ENCODE results near the gene EHD4. TPM values are rescaled to one million over a fixed set of nuclear protein-coding genes. Genes with fewer than 3 reads are reported as not detected.

EHD4 gene
- total RNA-seq, 1 experiment from 2014 or later, result 28.6 TPM

DNA sequence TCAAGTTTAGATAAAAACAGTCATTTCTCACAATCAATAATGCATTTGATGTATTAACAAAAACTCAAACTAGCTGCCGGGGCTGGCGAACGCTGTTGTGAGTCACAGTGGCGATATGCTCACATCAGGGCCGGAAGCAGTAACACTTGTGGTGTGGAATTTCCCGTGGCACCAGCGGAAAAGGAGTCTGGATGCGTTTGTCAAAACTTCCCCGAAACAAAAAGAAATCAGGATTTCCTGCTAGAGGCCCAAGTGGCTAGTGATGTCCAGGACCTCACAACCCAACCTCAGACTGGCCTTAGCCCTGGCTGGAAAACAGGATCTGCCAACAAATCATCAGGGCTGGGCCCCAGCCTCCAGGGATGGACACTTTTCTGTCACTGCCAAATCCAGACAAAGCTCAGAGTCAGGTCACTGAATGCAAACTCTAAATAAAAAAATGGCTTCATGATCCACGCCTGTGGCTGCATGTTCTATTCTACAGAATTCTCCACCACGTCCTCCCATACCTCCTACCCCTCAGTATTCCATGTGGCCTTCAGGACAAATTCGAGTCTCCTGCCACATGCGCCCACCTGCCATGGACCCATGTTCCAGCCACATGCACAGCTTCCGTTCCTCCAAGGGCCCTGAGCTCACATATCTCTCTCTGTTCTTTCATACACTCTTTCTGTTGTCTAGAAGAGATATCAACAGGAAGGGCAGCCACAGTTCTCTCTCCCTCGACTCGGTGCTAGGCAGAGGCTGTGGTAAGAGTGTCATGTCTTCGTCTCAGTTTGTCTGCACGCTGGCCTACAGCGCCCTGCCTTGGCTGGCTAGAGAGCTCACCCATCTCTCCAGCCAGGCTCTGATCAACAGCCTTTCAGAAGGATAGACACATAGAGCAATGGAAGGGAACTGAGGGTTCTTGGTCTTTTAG, 35.4 kb downstream of the EHD4 start:
- no peak for DNase-seq (ENCODE audit: low read depth)

DNA sequence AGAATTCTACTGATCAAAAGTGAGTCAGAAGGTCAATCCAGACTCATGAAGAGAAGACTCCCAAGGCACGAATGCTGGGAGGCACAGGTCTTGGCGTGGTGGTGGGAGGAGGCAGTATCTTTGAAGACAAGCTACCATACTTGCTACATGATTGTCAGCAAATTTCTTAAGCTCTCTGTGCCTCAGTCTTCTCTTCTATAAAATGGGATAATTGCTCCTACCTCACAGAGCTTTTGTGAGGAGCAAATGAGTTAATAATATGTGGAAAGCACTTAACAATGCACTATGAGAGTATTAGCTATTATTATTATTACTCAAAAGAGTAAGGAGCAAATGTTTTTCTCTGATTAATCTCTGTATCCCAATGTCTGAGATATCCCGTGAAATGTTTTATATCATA, 36.2 kb downstream of the EHD4 start:
- no peak for DNase-seq (ENCODE audit: low read depth)

DNA sequence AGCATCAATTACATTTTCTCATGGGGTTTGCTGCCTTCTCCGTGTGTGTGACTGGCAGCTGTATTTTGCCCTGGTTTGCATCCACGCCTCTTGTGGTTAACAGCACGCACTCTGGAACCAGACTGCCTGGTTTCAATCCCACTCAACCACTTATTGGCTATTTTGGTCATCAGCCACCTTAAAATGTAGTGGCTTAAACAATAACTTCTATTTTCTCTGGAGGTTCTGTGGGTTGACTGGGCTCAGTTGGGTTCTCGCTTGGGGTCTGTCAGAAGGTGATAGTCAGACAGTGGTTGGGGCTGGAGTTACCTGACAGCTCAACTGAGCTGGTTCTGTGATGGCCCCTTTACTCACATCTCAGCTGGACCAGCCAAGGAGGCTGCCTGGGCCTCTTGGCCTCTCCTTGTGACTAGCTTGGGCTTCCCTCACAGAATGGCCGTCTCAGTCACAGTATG, 36.8 kb downstream of the EHD4 start:
- DNase-seq (ENCODE audit: low read depth), result no peak

DNA sequence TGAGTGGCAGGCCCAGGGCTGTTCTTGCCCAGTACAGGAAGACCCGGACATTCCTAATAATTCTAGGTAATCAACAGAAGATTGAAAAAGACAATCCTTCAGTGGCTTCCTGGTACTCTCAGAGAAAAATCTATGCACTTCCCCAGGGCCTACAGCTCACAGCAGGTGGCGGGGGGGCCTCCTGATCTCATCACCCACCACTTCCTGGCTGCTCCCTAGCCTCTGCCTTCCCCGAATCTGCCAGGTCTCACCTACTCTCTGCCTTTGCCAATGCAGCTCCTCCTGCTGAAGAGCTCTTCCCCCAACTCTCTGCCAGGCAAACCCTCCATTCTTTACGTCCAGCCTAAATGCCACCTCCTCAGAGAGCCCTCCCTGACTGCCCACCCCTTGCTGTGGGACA, 37.5 kb downstream of the EHD4 start:
- DNase-seq (ENCODE audit: low read depth), result peak; percentile 77

DNA sequence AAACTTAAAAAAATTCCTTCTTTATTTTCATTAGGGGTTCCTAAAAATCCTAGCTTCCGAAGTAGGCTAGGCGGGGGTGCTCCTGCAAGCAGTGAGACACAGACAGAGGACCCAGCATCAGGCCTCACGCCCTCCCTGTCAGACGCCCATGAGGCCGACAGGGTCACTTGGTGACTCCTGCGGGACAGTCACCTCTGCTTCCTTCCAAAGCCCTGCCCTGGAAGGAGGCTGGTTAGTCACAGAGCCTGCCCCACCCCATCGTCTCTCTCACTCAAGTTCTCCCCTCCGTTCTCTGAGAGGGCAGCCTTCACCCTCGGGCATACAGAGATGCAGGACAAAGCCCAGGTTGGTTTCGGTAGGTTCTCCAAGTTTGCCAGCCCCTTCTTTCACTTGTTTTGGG, 38.6 kb downstream of the EHD4 start:
- peak; percentile 74 for DNase-seq (ENCODE audit: low read depth)

DNA sequence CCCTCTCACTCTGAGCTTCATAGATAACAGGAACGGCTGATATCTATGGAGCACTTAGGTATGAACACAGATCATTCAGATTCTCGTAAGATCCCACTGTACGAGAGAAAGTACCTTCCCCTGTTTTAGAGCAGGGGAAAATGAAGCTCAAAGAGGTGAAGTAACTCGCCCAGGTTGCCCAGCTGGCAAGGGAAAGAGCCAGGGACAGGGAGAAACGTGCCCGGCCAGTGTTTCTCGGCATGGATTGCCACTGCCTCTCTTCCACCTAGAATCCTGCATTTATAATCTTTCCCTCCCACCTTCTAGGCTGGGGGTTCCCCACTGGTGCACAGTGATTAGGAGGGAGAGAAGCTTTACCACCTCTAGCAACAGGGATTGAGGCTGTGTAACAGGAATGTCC, 39.0 kb downstream of the EHD4 start:
- no peak for DNase-seq (ENCODE audit: low read depth)

DNA sequence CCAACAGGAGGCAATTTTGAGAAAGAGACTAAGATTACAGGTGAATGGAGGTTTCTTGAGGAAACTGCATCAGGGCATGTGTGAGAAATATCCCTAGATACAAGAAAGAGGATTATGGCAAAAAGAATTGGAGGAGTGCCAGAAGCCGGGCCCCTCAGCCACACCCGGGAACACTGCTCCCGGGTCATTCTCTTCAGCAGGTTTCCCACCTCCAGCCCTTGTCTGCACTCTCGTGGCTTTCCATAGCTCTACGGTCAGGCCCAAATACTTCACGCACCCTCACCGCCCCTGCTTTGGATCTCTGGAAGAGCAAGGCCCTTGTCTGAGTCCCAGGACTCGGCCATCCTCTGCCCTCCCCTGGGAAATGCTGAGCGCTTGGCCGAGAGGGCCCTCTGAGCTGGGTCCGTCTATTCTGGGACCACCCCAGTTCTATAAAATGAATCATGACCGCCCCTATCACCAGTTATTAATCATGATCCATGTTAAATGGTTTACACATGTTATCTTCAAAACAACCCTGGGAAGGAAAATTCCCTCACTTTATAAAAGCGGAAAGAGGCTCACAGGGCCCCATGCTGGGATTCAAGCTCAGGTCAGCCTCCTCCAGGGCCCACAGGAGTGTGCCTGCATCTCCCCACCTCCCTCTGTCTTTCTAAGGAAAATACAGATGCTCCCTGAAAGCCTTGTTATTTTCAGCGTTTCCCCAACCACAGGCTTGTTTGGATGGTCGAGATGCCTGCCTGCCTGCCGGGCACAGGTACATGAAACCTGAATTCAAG, 39.7 kb downstream of the EHD4 start:
- DNase-seq (ENCODE audit: low read depth), result no peak

DNA sequence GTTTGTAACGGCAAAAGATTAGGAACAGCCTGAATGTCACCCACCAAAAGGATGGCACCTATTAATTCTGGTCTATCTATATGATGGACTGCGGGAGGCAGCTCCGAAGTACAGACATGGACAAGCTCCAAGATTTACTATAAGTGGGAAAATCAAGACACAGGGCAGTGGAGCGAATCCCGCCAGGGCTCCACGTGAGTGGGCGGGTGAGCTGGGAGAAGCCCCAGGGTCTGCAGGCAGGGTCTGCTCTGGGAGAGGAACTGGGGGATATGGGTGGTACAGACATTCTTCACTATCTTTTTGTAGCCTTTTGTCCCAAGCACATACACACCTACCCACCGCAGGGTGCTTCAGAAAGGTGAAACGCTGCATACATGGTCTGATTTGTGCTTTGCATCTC, 40.3 kb downstream of the EHD4 start:
- no peak for DNase-seq (ENCODE audit: low read depth)

DNA sequence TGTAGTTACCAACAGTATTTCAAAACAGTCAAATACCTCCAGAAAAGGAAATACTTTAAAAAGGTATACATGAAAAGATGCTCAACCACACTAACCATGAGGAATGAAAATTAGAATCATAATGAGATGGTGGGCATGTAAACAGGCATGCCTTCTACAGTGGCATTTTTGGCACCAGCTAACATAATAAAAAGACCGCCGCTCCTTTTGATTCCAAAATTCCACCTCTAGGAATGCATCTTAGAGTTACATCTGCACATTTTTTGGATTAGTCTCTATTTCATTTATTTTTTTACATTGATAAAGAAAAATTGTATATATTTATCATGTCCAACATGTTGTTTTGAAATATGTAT, 41.5 kb downstream of the EHD4 start:
- no peak for DNase-seq (ENCODE audit: low read depth)

DNA sequence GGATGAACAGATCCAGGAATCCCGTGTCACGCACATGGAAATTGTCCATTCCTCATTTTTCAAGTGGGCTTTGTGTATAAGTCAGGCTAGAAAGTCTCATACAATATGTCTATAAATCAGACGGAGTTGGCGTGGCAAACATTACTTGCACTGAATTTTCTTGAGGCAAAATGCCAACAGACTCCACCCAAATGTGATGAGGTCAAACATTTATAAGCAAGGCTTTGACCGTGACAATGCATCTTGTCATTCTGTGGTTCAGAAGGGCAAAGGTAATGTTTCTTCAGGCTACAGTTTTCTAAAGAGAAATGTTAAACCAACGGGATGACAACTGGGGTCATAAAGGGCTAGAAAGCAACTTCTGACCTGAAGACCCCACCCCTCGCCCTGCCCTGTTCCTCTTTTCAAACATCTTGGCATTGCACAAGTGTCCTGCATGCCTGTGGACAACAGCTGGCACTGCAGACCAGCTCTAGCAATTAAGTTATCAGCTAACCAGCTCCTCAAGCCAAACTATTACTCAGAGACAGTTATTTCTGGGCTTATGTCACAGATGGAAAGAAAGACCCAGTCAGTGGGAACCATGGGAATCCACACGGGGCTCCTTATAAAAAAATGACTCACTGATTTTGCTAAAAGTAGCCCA, 42.0 kb downstream of the EHD4 start:
- peak; percentile 97 for DNase-seq (ENCODE audit: low read depth)

DNA sequence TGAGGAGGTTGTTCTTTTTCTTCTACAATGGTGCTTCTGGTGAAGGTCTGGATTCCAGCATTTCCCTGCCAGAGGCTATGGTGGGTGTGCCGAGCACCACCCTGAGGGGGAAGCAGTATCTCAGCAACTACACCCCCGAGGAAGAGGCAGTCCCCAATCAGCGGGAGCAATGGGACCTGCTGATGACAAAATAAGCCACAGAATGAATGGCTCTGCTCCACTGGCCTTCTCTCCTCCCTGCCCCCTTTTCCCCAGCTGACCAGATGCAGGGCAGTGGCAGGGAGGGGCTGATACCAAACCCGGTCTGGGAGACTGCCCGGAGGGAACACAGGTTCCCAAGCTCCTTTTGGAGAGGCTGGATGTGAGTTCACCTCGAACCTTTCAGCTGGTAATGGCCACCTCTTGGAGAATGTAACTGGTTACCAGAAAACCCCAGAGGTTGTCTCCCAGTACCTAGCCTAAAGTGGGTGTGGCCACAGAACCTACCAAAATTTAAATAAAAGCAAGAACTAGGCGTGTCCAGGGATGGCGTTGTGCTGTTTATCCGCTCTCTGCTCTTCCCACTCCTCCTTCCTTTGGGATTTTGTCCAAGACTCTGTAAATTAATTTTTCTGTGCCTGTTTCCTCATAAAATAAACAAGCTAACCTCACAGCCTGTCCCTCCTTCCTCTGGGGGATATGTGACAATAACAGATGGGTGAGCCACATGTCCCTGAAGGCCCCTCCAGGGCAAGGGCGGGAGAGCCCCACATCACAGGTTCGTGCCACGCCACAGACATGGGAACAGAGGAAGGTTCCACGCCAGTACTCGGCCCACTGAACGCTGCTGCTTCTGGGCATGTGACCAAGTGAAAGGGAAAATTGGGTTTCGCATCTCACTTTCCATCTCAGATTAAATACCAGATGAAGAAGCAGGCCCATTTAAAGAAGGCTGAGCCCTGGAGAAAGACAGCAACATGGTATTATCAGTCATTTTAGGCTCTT, 43.4 kb downstream of the EHD4 start:
- no peak for DNase-seq (ENCODE audit: low read depth)

DNA sequence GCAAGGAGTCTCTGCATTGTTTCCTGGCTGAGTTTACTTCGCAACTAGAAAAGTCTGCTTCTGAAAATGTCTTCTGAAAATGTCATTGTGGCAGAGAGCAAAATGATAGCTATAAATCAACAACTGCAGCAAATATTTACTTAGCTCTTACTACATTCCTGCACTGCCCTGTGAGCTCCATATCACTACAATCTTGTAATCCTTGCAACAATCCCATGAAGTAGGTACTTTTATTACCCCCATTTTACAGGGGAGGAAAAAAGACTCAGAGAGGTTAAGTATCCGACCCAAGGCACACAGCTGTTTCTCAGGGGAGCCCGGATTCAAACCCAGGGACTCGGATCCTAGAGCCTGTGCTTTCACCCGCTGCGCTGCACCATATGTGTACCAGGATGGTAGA, 44.3 kb downstream of the EHD4 start:
- DNase-seq (ENCODE audit: low read depth), result no peak

DNA sequence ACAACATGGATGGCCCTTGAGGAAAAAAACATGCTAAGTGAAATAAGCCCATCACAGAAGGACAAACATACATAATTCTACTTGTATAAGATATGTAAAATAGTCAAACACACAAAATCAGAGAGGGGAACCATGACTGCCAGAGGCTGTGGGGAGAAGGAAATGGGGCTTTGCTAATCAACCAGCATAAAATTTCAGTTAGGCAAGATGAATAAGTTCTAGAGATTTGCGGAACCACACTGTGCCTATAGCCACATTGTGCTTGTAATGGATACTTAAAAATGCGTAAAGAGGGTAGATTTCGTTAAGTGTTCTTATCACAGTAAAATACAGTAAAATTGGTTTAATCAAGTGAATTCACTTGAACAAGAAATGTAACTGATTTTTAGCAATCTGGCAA, 44.8 kb downstream of the EHD4 start:
- DNase-seq (ENCODE audit: low read depth), result no peak

DNA sequence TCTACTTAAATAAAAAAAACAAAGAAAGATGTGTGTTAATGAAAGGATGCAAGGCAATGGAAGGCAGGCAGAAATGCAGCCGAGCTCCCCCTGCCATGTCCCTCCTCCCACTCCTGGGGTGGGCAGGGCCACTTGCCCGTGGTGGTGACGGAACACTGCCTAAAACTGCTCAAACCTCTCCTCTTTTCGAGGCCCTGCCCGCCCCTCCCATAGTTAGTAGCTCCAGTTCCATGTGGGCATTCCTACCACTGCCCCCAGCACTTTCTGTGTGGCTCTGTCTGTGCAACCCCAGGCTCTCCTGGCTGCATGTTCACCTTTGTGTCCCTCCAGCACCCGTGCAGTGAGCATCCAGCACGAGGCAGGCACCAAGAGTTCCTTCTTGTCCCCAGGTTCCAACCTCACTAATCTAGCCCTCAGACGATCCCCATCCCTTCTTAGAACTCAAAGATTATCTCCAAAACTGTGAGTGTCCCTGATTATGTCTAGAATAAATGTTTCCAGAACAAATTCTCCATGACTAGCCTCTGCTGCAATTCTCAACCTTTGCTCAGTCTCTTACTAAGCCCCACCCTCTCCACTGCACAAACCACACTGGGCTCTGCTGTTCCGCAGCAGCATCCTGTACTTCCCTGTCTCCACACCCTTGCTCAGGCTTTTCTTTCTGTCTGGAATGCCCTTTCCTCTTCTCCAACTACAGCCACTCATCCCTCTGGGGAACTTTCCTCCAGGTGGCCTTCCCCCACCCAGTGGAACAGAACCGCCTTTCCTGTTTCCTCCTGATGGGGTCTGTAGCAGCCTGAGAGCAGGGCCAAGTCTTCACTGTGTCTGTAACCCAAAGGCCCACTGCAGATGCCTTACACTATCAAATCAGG, 45.9 kb downstream of the EHD4 start:
- no peak for DNase-seq (ENCODE audit: low read depth)

DNA sequence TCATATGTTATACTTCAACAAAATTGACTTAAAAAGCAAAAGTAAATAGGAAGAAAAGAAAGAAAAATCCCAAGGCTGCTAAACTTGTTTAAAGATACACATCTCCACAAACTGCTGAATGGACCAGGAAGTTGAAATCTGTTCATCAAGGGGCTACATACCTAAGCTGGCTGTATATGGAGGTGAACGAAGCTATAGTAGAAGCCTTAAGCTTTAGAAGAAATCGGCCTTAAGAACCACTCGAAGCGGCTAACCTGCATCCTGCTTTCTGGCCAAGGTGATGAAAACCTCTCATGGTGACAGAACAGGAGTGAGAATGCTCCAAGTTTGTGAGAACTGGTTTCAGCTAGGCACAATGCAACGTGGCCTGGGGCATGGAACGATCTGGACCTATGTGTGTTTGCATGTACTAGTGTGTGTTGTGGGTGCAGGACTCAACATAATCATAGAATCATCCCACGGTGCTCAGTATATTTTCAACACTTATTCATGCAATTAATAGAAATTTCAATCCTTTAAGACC, 47.2 kb downstream of the EHD4 start:
- DNase-seq (ENCODE audit: low read depth), result no peak

DNA sequence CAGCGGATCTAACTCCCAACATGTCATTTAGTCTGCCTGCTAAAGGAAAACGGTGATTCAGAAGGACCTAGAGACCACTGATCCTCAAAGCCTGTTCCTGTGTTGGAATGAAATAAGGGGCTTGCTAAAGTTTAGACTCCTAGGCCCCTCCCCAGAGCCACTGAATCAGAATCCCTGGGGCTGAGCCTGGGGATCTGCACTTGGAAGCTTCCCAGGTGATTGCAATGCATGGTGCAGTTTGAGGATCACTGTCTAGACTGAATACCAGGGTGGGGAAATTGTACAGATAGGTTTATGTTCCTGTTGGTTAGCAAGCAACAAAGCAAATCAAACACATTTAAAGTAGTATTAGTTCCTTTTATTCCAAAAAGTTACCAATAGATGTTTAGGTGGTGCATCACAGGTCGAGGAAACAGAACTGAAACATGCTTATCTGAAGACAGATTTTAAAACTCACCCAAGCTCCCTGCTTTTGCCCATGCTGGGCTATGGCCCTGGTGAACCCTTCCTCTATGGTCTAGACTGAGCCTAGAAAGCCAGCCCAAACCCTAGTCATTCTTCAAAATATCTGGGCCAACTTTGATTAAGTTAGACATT, 48.9 kb downstream of the EHD4 start:
- DNase-seq (ENCODE audit: low read depth), result no peak

DNA sequence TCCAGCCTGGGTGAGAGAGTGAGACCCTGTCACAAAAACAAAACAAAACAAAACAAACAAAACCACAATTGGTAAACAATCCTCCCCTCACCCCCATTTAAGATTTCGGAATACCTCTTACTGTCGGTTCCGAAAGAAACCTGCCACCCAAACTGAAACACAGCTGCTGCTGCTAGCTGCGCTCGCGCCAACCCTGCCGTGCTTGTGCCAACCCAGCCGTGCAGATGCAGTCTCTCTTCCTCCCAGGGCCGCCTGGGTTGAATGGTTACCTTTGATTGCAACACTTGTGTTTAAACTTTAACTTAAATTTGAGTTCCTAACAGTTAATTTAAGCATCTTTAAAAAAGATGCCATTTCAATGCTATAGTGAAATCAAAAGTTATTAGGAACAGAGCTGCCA, 50.0 kb downstream of the EHD4 start:
- no peak for DNase-seq (ENCODE audit: low read depth)

DNA sequence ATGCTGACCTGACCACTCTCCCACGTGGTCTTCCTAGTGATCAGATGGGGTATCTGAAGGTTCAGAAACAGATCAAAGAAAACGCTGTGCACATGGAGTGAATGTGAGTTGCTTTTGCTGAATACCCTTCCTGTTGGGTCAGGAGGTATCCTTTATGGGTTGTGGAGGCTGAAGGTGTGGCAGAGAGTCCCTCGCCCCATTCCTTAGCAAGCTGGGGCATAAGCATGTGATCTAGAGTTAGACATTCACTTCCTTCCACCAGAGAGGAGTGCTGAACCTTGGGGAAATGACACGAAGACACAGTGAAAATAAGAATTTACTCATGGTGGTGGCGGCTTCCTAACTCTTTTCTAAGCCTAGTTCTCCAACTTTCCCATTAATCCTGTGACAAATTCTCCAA, 50.7 kb downstream of the EHD4 start:
- DNase-seq (ENCODE audit: low read depth), result no peak

DNA sequence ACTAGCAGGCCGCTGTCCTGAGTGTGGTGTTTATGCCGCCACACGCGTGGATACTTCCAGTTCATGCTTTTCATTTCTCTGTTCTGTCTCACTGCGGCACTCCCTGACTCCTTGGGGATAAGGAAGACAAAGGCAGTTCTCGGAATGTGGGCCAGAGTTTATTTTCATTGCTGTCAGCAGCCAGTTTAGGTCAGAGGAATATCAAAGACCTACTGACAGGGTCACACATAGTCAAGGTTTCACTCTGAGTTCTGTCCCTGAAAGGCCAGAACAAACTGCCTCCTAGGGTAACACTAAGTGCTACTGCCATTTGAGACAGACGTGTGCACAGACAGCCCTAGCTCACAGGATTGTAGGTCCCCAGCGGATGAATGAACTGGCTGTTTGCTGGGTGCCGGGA, 51.2 kb downstream of the EHD4 start:
- no peak for DNase-seq (ENCODE audit: low read depth)
